Femur (tissue), 1 donor: ENCODE data around the gene UBALD1.
"Not testable (repeated sequence)": the region's sequence is repeated elsewhere in the genome, so short reads cannot be mapped to it uniquely, and the experiment has no call there.

Experiments used
- DNase-seq: peaks from one replicate; pipeline ENCODE4 v3.0.0-alpha.2; 2017

The UBALD1 gene

GRCh38 chr16:4593086-4593485 lies 21.6 kb downstream of the UBALD1 start:
- peak; percentile 61 for DNase-seq

- no peak for DNase-seq
Observed at GRCh38 chr16:4591706-4592470, 22.8 kb downstream of the UBALD1 start.

DNA sequence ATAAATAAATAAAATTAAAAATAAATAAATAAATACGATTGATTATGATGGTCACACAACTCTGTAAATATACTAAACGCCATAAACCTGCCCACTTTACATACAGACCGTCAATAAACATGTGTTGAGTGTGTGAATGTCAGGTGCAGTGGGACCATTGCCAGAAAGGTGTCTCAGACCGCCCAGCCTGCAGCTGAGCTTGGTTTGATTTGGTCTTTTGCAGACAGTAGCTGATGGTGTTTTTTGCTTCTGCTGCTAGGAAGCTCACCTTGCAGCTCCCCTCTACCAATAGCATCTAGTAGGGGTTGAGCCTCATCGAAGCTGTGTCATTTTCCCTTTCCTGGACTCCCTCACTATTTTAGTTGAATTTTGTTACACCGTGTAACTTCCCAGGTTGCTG lies 23.5 kb downstream of the UBALD1 start:
- DNase-seq, result no peak

DNA sequence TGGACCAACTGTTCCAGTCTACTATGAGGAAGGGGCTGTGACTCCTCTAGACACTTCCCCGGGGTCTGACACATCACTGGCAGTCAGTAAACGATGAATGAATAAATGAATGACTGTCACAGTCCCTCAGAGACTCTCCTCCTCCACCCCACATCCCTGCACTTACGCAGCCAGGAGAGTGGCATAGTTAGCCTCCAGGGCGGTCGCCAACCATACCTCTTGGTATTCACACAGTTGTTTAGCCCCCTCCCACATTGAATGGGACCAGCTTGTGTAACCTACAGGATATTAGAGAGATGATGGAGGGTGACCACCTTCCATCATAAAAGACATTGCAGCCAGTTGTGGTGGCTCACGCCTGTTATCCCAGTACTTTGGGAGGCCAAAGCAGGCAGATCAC lies 25.7 kb downstream of the UBALD1 start:
- no peak for DNase-seq

DNA sequence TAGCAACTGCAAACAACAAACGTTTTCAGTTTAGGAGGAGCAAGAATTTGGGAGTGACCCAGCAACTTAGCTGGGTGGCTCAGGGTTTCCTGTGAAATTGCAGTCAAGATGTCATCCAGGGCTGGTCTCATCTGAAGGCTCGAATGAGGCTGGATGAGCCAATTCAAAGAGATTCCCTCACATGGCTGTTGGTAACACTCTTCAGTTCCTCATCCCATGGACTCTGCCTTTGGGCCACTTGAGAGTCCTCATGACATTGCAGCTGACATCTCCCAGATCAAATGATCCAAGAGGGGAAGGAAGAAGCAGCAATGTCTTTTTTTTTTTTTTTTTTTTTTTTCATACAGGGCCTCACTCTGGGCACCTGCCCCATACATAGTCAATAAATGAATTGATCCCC lies 26.3 kb downstream of the UBALD1 start:
- DNase-seq, result no peak

- no peak for DNase-seq
Observed at GRCh38 chr16:4586291-4586690, 28.4 kb downstream of the UBALD1 start.

DNA sequence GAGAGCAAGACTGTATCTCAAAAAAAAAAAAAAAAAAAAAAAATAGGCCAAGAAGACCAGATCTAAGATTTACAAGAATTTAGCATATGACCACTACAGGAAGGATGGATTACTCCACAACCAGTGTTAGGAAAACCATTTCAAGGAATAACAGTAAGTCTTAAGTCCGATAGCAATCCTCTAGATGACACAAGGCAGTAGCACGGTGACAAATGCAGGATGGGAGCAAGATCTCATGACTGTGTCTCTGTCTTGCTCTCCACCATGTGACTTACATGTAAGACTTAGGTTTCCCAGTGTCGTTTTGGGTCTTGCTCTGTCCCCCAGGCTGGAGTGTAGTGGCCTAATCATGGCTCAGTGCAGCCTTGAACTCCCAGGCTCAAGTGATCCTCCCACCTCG lies 30.8 kb downstream of the UBALD1 start:
- DNase-seq, result no peak

GRCh38 chr16:4580250-4580649 lies 34.4 kb downstream of the UBALD1 start:
- no peak for DNase-seq

GRCh38 chr16:4578961-4579530 lies 35.6 kb downstream of the UBALD1 start:
- no peak for DNase-seq

DNA sequence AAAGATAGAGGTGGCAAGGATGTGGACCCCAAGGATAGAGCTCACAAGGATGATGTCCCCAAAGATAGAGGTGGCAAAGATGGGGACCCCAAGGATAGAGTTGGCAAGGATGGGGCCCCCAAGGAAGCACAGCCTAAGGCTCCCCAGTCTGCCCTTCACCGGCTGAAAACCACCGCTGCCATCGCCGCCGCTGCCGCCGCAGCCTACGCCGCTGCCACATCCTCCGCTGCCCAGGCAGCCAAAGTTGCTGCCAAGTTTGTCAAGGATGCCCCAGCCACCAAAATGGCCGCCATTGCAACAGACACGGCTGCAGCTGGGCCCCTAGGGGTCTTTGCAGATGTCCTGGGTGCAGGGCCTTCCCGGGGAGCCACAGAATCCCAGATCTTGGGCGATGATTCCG lies 38.7 kb downstream of the UBALD1 start:
- no peak for DNase-seq

- DNase-seq, result no peak
Observed at GRCh38 chr16:4574919-4575705, 39.6 kb downstream of the UBALD1 start.

- DNase-seq, result not testable (repeated sequence)
Observed at GRCh38 chr16:4573926-4574325, 40.8 kb downstream of the UBALD1 start.

DNA sequence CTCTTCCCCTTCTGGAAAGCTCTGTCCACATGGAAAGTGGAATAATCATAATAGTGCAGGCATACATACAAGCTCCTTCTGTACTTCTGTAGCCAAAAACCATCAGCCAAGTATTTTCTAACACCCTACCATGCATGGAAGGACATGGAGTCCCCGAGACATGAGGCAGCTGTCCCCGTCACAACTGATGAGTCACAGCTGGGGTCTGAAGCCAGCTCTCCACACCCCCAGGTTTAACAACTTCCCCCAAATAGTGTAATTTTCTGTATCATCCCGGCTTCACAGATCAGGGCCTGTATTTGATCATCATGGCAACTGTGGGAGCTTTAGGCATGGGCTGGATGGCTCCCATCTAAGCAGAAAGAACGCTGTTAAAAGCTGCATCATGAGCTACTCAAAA lies 42.0 kb downstream of the UBALD1 start:
- DNase-seq, result no peak

- no peak for DNase-seq
Observed at GRCh38 chr16:4570688-4571321, 43.9 kb downstream of the UBALD1 start.

GRCh38 chr16:4570086-4570485 lies 44.6 kb downstream of the UBALD1 start:
- DNase-seq, result no peak

- DNase-seq, result no peak
Observed at GRCh38 chr16:4566144-4566543, 48.5 kb downstream of the UBALD1 start.

DNA sequence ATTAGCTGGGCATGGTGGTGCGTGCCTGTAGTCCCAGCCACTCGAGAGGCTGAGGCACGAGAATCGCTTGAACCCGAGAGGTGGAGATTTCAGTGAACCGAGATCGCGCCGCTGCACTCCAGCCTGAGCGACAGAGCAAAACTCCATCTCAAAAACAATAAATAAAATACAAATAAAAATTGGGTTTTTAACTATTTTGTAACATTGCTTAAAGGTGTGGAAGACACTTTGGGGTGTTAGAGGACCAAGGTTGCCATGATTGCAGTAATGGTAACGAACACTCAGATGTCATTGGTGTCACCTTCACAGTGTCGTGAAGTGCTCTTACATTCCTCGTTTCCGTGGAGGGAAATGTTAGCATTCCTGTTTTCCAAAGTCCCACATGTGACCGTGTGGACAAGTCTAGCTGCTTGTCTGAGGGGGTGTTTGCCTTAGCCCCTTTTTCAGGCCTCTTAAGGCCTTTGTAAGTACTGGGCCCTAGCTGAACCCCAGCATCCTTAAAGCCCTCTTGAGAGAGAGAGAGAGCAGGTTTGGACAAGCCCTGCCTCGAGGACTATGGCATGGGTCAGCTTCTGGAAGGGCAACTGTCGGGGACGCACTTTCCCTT lies 49.9 kb downstream of the UBALD1 start:
- no peak for DNase-seq

DNA sequence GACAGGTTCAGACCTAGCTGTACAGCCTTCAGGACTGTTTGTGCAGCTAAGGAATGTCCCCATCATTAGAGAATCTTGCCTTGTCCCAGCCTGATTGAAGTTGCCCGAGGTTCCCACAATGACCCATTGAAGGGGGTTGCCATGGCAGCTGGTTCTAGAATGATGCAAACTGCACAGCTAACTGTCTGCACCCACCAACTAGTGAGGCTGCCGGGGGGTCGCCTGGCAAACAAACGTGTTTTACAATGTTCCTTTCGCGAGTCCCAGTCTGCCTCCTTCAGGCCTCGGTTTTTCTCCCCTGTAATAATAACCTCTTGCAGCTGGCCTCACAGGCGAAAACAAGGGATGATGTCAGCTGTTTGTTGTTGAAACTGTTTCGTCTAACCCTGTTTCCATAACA lies 53.1 kb downstream of the UBALD1 start:
- DNase-seq, result no peak
